Spleen (tissue), 7 donors: ENCODE results near the gene TMEM134.
A peak's percentile ranks its signal among the peaks of the same experiment; 100 is the strongest.

ENCODE experiments used
- POLR2AphosphoS5 ChIP-seq, 3 donors: sonication (generic); formaldehyde crosslinking; IDR thresholded peaks; one replicate each; pipeline ENCODE4 v1.5.1; 2017; ENCODE audit warnings: antibody characterized with exemption in 3 of 3
- TF ChIP-seq, protein P1 (sequence below), 11 experiments: fragments of 200-600 bp in 7 of 11; fragments of 450-650 bp in 4 of 11; sonication (generic) in 4 of 11; IDR thresholded peaks in 8 of 11; conservative IDR thresholded peaks in 3 of 11; 1 replicate in 7 of 11; 2 replicates in 4 of 11; pipeline versions ENCODE4 v1.4.0 to v1.8.0; 2016 to 2021; ENCODE audit warnings: antibody characterized with exemption in 11 of 11, inconsistent platforms in 4 of 11, mild to moderate bottlenecking in 1 of 11
- donor health status: DM: no; HTN: no; CAD: no; lungs with moderate emphysema.
- donor health status: DM: no; HTN: no; CAD: no.
- donor health status: DM: no; HTN: no; CAD: no.

DNA sequence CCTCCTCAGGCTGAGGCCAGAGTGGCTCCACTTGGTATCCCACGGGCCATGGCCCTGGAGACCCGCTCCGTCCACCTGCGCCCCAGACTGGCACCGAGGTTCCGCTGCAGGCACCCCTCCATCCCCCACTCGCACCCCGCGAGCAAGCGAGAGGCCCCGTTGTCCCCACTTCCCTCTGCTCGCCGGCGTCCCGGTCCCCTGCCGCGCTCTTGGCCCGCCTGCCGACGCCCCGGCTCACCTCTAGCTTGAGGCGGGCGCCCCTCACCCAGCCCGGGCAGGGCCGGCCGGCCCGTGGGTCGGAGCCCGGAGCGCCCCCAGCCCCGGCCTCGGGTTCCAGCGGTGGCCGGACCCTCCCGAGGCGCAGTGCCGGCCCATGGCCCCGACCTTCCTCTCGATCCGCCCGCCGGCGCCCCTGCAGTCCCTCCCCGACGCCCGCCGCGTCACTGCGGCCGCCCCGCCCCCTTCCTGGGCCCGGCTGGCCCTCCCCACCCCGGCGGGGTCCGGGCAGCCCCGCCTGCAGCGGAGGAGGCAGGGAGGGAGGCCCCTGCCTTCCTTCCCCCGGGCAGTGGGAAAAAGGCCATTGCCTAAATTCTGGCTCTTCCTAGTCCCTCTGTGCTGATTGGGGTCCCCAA lies 36.0 kb upstream of the TMEM134 start, which contains the start of gene PITPNM1:
- TF ChIP-seq, protein P1, sequence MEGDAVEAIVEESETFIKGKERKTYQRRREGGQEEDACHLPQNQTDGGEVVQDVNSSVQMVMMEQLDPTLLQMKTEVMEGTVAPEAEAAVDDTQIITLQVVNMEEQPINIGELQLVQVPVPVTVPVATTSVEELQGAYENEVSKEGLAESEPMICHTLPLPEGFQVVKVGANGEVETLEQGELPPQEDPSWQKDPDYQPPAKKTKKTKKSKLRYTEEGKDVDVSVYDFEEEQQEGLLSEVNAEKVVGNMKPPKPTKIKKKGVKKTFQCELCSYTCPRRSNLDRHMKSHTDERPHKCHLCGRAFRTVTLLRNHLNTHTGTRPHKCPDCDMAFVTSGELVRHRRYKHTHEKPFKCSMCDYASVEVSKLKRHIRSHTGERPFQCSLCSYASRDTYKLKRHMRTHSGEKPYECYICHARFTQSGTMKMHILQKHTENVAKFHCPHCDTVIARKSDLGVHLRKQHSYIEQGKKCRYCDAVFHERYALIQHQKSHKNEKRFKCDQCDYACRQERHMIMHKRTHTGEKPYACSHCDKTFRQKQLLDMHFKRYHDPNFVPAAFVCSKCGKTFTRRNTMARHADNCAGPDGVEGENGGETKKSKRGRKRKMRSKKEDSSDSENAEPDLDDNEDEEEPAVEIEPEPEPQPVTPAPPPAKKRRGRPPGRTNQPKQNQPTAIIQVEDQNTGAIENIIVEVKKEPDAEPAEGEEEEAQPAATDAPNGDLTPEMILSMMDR (IDR thresholded peaks at IDR 0.05 in 8 of 11, conservative IDR thresholded peaks at IDR 0.05 in 3 of 11): no peak
- TF ChIP-seq POLR2AphosphoS5 (IDR thresholded peaks at IDR 0.05): peak; percentile 75 to 81 (median 75)
